HG02870 (cell line): ENCODE results near the gene COBLL1.

Source experiments
- ATAC-seq: cut with Tn5 transposase; IDR thresholded peaks from one replicate; pipeline ENCODE4 v1.9.1; 2021; ENCODE audit warnings: mild to moderate bottlenecking, moderate library complexity; ENCODE audit not compliant: unreplicated experiment

Gene COBLL1

GRCh38 chr2:164760179-164760578 lies 81.4 kb downstream of the COBLL1 start:
- no peak for ATAC-seq

- no peak for ATAC-seq
Observed at GRCh38 chr2:164757934-164758695, 83.5 kb downstream of the COBLL1 start.

- ATAC-seq, result no peak
Observed at GRCh38 chr2:164756773-164757172, 84.8 kb downstream of the COBLL1 start.

GRCh38 chr2:164755952-164756351 lies 85.7 kb downstream of the COBLL1 start:
- ATAC-seq, result no peak

GRCh38 chr2:164754157-164755093 lies 87.2 kb downstream of the COBLL1 start:
- peak; percentile 61 for ATAC-seq

- no peak for ATAC-seq
Observed at GRCh38 chr2:164752956-164753355, 88.7 kb downstream of the COBLL1 start.

GRCh38 chr2:164747783-164748433 lies 93.7 kb downstream of the COBLL1 start:
- ATAC-seq, result no peak

- ATAC-seq, result no peak
Observed at GRCh38 chr2:164747140-164747539, 94.5 kb downstream of the COBLL1 start.

- no peak for ATAC-seq
Observed at GRCh38 chr2:164746713-164747112, 94.9 kb downstream of the COBLL1 start.

GRCh38 chr2:164745012-164745797 lies 96.4 kb downstream of the COBLL1 start:
- no peak for ATAC-seq

GRCh38 chr2:164742738-164743317 lies 98.8 kb downstream of the COBLL1 start:
- no peak for ATAC-seq

GRCh38 chr2:164739966-164740365 lies 101.7 kb downstream of the COBLL1 start:
- ATAC-seq, result no peak

GRCh38 chr2:164737612-164738081 lies 104.0 kb downstream of the COBLL1 start:
- ATAC-seq, result peak; percentile 73

- ATAC-seq, result no peak
Observed at GRCh38 chr2:164735309-164735919, 106.2 kb downstream of the COBLL1 start.

GRCh38 chr2:164734196-164734595 lies 107.4 kb downstream of the COBLL1 start:
- no peak for ATAC-seq

- no peak for ATAC-seq
Observed at GRCh38 chr2:164725542-164725941, 116.1 kb downstream of the COBLL1 start.

- no peak for ATAC-seq
Observed at GRCh38 chr2:164722616-164723338, 118.8 kb downstream of the COBLL1 start.

- ATAC-seq, result no peak
Observed at GRCh38 chr2:164721430-164721829, 120.2 kb downstream of the COBLL1 start.
